NCI-H1694 treated with DMSO at 0.1 percent for 48 hours (cell line): ENCODE results near the gene AGBL1.
A peak's percentile ranks its signal among the peaks of the same experiment; 100 is the strongest.
"Not testable (repeated sequence)": the region's sequence is repeated elsewhere in the genome, so short reads cannot be mapped to it uniquely, and the experiment has no call there.

Experiments
- DNase-seq: peaks from one replicate; lab custom pipeline; 2025; lab: John Stamatoyannopoulos, UW

The AGBL1 gene

GRCh38 chr15:86399041-86399954 lies 319.6 kb downstream of the AGBL1 start:
- no peak for DNase-seq

GRCh38 chr15:86403221-86403620 lies 323.6 kb downstream of the AGBL1 start:
- DNase-seq, result no peak

GRCh38 chr15:86403914-86404583 lies 324.4 kb downstream of the AGBL1 start:
- no peak for DNase-seq

GRCh38 chr15:86408261-86408660 lies 328.6 kb downstream of the AGBL1 start:
- no peak for DNase-seq

GRCh38 chr15:86411916-86412315 lies 332.2 kb downstream of the AGBL1 start:
- no peak for DNase-seq

GRCh38 chr15:86413191-86413590 lies 333.5 kb downstream of the AGBL1 start:
- DNase-seq, result no peak

- no peak for DNase-seq
These were observed 346.1 kb downstream of the AGBL1 start for GRCh38 chr15:86425746-86426145.

GRCh38 chr15:86432861-86433260 lies 353.2 kb downstream of the AGBL1 start:
- no peak for DNase-seq

GRCh38 chr15:86433983-86434382 lies 354.3 kb downstream of the AGBL1 start:
- no peak for DNase-seq

- DNase-seq, result no peak
These were observed 359.9 kb downstream of the AGBL1 start for GRCh38 chr15:86439614-86440013.

GRCh38 chr15:86444527-86444926 lies 364.9 kb downstream of the AGBL1 start:
- DNase-seq, result no peak

- DNase-seq, result peak; percentile 90
These were observed 366.0 kb downstream of the AGBL1 start for GRCh38 chr15:86445579-86446252.

GRCh38 chr15:86446253-86446640 lies 366.6 kb downstream of the AGBL1 start:
- peak; percentile 82 for DNase-seq

- DNase-seq, result not testable (repeated sequence)
These were observed 385.9 kb downstream of the AGBL1 start for GRCh38 chr15:86465470-86466039.

- no peak for DNase-seq
These were observed 402.0 kb downstream of the AGBL1 start for GRCh38 chr15:86481720-86482119.

- DNase-seq, result no peak
These were observed 404.3 kb downstream of the AGBL1 start for GRCh38 chr15:86483936-86484335.

GRCh38 chr15:86488046-86488445 lies 408.4 kb downstream of the AGBL1 start:
- no peak for DNase-seq

- no peak for DNase-seq
These were observed 410.3 kb downstream of the AGBL1 start for GRCh38 chr15:86489981-86490380.

GRCh38 chr15:86491118-86491517 lies 411.4 kb downstream of the AGBL1 start:
- DNase-seq, result no peak

GRCh38 chr15:86493884-86494283 lies 414.2 kb downstream of the AGBL1 start:
- no peak for DNase-seq

- no peak for DNase-seq
These were observed 414.8 kb downstream of the AGBL1 start for GRCh38 chr15:86494475-86494874.

- DNase-seq, result no peak
These were observed 422.6 kb downstream of the AGBL1 start for GRCh38 chr15:86502301-86502700.
